WTC11 (cell line): Measurements from ENCODE around the gene RAD51D. TPM values are rescaled to one million over a fixed set of nuclear protein-coding genes. Genes with fewer than 3 reads are reported as not detected.

Source experiments
- ATAC-seq: fragments of 200-7000 bp; cut with Tn5 transposase; 2 replicates; pipeline ENCODE4 v1.10.0; 2021; ENCODE audit warnings: mild to moderate bottlenecking, moderate library complexity
- CTCF ChIA-PET: fragments of 300-600 bp; sonication (Branson Sonifier 250); formaldehyde crosslinking; loops from one replicate; lab custom pipeline; 2021; ENCODE audit warnings: antibody characterized with exemption; lab: Charles Lee
- POLR2A ChIA-PET: fragments of 350-600 bp; sonication (Branson Sonifier 250); formaldehyde crosslinking; loops from one replicate; lab custom pipeline; 2021; ENCODE audit warnings: antibody characterized with exemption; lab: Charles Lee
- DNase-seq: peaks from one replicate; pipeline ENCODE4 v3.0.0; 2021; ENCODE audit warnings: low spot score
- H3K27ac Mint-ChIP-seq: 2 replicates; pipeline ENCODE4 v1.8.0; 2021; ENCODE audit warnings: mixed read lengths
- H3K27me3 Mint-ChIP-seq: 2 replicates; pipeline ENCODE4 v1.8.0; 2021; ENCODE audit warnings: low read depth, mild to moderate bottlenecking, moderate library complexity, mixed read lengths
- H3K36me3 Mint-ChIP-seq: 2 replicates; pipeline ENCODE4 v1.8.0; 2021; ENCODE audit warnings: mixed read lengths
- H3K4me1 Mint-ChIP-seq: 2 replicates; pipeline ENCODE4 v1.8.0; 2022; ENCODE audit warnings: mixed read lengths
- H3K4me3 Mint-ChIP-seq: 2 replicates; pipeline ENCODE4 v1.8.0; 2021; ENCODE audit warnings: mild to moderate bottlenecking, moderate library complexity, mixed read lengths
- H3K9me3 Mint-ChIP-seq: 2 replicates; pipeline ENCODE4 v1.8.0; 2021; ENCODE audit warnings: mixed read lengths
- CBFB ChIP-seq: sonication (generic); formaldehyde crosslinking; IDR thresholded peaks from 2 replicates; pipeline ENCODE4 v1.8.1; 2022; ENCODE audit warnings: mild to moderate bottlenecking, low read depth, missing genetic modification reagents
- CREB1 ChIP-seq: sonication (generic); formaldehyde crosslinking; IDR thresholded peaks from 2 replicates; pipeline ENCODE4 v1.8.0; 2023; ENCODE audit warnings: mild to moderate bottlenecking, missing genetic modification reagents
- CTCF ChIP-seq: fragments of 200-600 bp; IDR thresholded peaks from 2 replicates; pipeline ENCODE4 v1.8.0; 2022; ENCODE audit warnings: antibody characterized with exemption
- ESRRA ChIP-seq: sonication (generic); formaldehyde crosslinking; IDR thresholded peaks from 2 replicates; pipeline ENCODE4 v1.8.1; 2022; ENCODE audit warnings: mild to moderate bottlenecking, missing genetic modification reagents, borderline replicate concordance
- FOXK1 ChIP-seq: sonication (generic); formaldehyde crosslinking; IDR thresholded peaks from 2 replicates; pipeline ENCODE4 v1.8.0; 2022; ENCODE audit warnings: mild to moderate bottlenecking, moderate library complexity, missing genetic modification reagents
- GABPB1 ChIP-seq: sonication (generic); formaldehyde crosslinking; IDR thresholded peaks from 2 replicates; pipeline ENCODE4 v1.8.1; 2023; ENCODE audit warnings: mild to moderate bottlenecking, missing genetic modification reagents
- IRF2 ChIP-seq: sonication (generic); formaldehyde crosslinking; IDR thresholded peaks from 2 replicates; pipeline ENCODE4 v1.8.0; 2022; ENCODE audit warnings: low read depth, missing genetic modification reagents, borderline replicate concordance
- PREB ChIP-seq: sonication (generic); formaldehyde crosslinking; IDR thresholded peaks from 2 replicates; pipeline ENCODE4 v1.8.1; 2022; ENCODE audit warnings: mild to moderate bottlenecking, missing genetic modification reagents, moderate library complexity, borderline replicate concordance
- RELA ChIP-seq: sonication (generic); formaldehyde crosslinking; IDR thresholded peaks from 2 replicates; pipeline ENCODE4 v1.8.1; 2022; ENCODE audit warnings: missing genetic modification reagents, mild to moderate bottlenecking, borderline replicate concordance
- SMAD3 ChIP-seq: sonication (generic); formaldehyde crosslinking; IDR thresholded peaks from 2 replicates; pipeline ENCODE4 v1.8.0; 2022; ENCODE audit warnings: missing genetic modification reagents, mild to moderate bottlenecking, borderline replicate concordance
- USF2 ChIP-seq: sonication (generic); formaldehyde crosslinking; IDR thresholded peaks from 2 replicates; pipeline ENCODE4 v1.8.1; 2023; ENCODE audit warnings: mild to moderate bottlenecking, missing genetic modification reagents, moderate library complexity
- ZBTB21 ChIP-seq: sonication (generic); formaldehyde crosslinking; IDR thresholded peaks from 2 replicates; pipeline ENCODE4 v1.8.1; 2023; ENCODE audit warnings: mild to moderate bottlenecking, missing genetic modification reagents, borderline replicate concordance
- ZNF263 ChIP-seq: sonication (generic); formaldehyde crosslinking; IDR thresholded peaks from 2 replicates; pipeline ENCODE4 v1.8.1; 2022; ENCODE audit warnings: low read depth, mild to moderate bottlenecking, moderate library complexity, missing genetic modification reagents
- ZNF317 ChIP-seq: sonication (generic); formaldehyde crosslinking; IDR thresholded peaks from 2 replicates; pipeline ENCODE4 v1.8.1; 2023; ENCODE audit warnings: low read depth, mild to moderate bottlenecking, moderate library complexity, missing genetic modification reagents, borderline replicate concordance
- ZNF532 ChIP-seq: fragments of 250-450 bp; sonication (Bioruptor Pico); IDR thresholded peaks from 2 replicates; pipeline ENCODE4 v1.9.0; 2021; ENCODE audit warnings: mild to moderate bottlenecking, borderline replicate concordance
- ZNF671 ChIP-seq: fragments of 250-450 bp; sonication (Bioruptor Pico); IDR thresholded peaks from 2 replicates; pipeline ENCODE4 v1.8.0; 2021; ENCODE audit warnings: mild to moderate bottlenecking
- total RNA-seq: library from RNA; stranded (reverse); gene quantifications from 3 replicates; pipeline ENCODE4 v1.2.3, GENCODE V29; 2021

Gene RAD51D
- total RNA-seq, 1 experiment from 2014 or later = 15.0 TPM

GRCh38 chr17:35147375-35147905, 27.8 kb upstream of the RAD51D start, which contains the start of gene UNC45B:
Gene UNC45B (plus strand): TSS chr17:35147817. CDS start chr17:35148264, 447 bp downstream.
- Mint-ChIP-seq H3K4me1 (peaks cover 16% of the 10 kb centered on the region), H3K9me3 (no peaks in the 10 kb centered on the region), H3K36me3 (no peaks in the 10 kb centered on the region), H3K4me3 (no peak within 1 kb of the TSS), H3K27ac (no peak within 1 kb of the TSS), H3K27me3 (peaks cover 2% of the 10 kb centered on the region)
- ATAC-seq (no peak), DNase-seq (no peak)
- ChIA-PET CTCF (interaction anchor here (1.3 to 2.5 kb wide), 3 partner anchors 95 to 392 kb away, joined by 5 to 9 read pairs (median 6); partner anchors contain the start of gene SLFN5), POLR2A (no interaction called here)
- no peak for TF ChIP-seq SMAD3 (CRISPR knock-in tag)
- no peak for TF ChIP-seq PREB (CRISPR knock-in tag)
- TF ChIP-seq FOXK1 (CRISPR knock-in tag) = no peak
- no peak for TF ChIP-seq RELA (CRISPR knock-in tag)
- TF ChIP-seq ZNF263 (CRISPR knock-in tag) = no peak
- TF ChIP-seq ZNF317 = no peak
- TF ChIP-seq ZNF671 (CRISPR knock-in tag) = no peak
- no peak for TF ChIP-seq CTCF
- no peak for TF ChIP-seq GABPB1 (CRISPR knock-in tag)
- TF ChIP-seq ESRRA = no peak
- TF ChIP-seq ZBTB21 (CRISPR knock-in tag) = no peak
- no peak for TF ChIP-seq USF2 (CRISPR knock-in tag)
- TF ChIP-seq IRF2 (CRISPR knock-in tag) = no peak

GRCh38 chr17:35146214-35146833, 26.7 kb upstream of the RAD51D start:
- H3K27ac Mint-ChIP-seq = no peak overlapping the region
- ChIA-PET CTCF (interaction anchor here (0.6 to 1.3 kb wide), 3 partner anchors 16 to 393 kb away, joined by 3 to 5 read pairs (median 3); partner anchors contain the start of gene SLFN5), POLR2A (no interaction called here)
- DNase-seq = no peak
- H3K27me3 Mint-ChIP-seq = peaks cover 2% of the 10 kb centered on the region
- no peak for TF ChIP-seq CREB1
- TF ChIP-seq CBFB (CRISPR knock-in tag) = no peak
- TF ChIP-seq PREB (CRISPR knock-in tag) = no peak
- no peak for TF ChIP-seq SMAD3 (CRISPR knock-in tag)
- TF ChIP-seq ZNF532 (CRISPR knock-in tag) = no peak
- H3K36me3 Mint-ChIP-seq = no peaks in the 10 kb centered on the region
- H3K4me1 Mint-ChIP-seq = peaks cover 16% of the 10 kb centered on the region
- no peak for ATAC-seq
- H3K4me3 Mint-ChIP-seq = no peak overlapping the region
- no peaks in the 10 kb centered on the region for H3K9me3 Mint-ChIP-seq
